Suprapubic skin (tissue), 4 donors: ENCODE data around the gene DIAPH2. TPM values are rescaled to one million over a fixed set of nuclear protein-coding genes. Genes with fewer than 3 reads are reported as not detected.

Experiments
- DNase-seq, 2 donors: peaks; one replicate each; pipeline ENCODE4 v3.0.0-alpha.2; 2019; ENCODE audit warnings: low spot score in 2 of 2
- H3K27ac ChIP-seq: fragments of 200-600 bp; sonication (generic); one replicate; pipeline ENCODE4 v1.5.1; 2019
- H3K27me3 ChIP-seq: fragments of 200-600 bp; sonication (generic); one replicate; pipeline ENCODE4 v1.5.1; 2019
- H3K36me3 ChIP-seq: fragments of 200-600 bp; sonication (generic); one replicate; pipeline ENCODE4 v1.5.1; 2019
- H3K4me1 ChIP-seq: fragments of 200-600 bp; sonication (generic); one replicate; pipeline ENCODE4 v1.5.1; 2019
- H3K4me3 ChIP-seq: fragments of 200-600 bp; sonication (generic); one replicate; pipeline ENCODE4 v1.5.1; 2019; ENCODE audit warnings: mild to moderate bottlenecking
- H3K9me3 ChIP-seq: fragments of 200-600 bp; sonication (generic); one replicate; pipeline ENCODE4 v1.5.1; 2019
- CTCF ChIP-seq, 2 donors: fragments of 200-600 bp in 1 of 2; fragments of 450-650 bp in 1 of 2; sonication (generic) in 1 of 2; IDR thresholded peaks; one replicate each; pipeline ENCODE4 v1.5.1; 2016 to 2019; ENCODE audit warnings: antibody characterized with exemption in 2 of 2, mild to moderate bottlenecking in 1 of 2, moderate library complexity in 1 of 2
- EP300 ChIP-seq: sonication (generic); formaldehyde crosslinking; IDR thresholded peaks from one replicate; pipeline ENCODE4 v1.6.1; 2017; ENCODE audit warnings: antibody characterized with exemption
- POLR2A ChIP-seq, 2 donors: fragments of 450-650 bp; IDR thresholded peaks; one replicate each; pipeline ENCODE4 v1.6.1; 2017; ENCODE audit warnings: antibody characterized with exemption in 2 of 2, mild to moderate bottlenecking in 2 of 2, moderate library complexity in 2 of 2
- POLR2AphosphoS5 ChIP-seq, 3 donors: sonication (generic); formaldehyde crosslinking; IDR thresholded peaks; one replicate each; pipeline ENCODE4 v1.6.1; 2017; ENCODE audit warnings: antibody characterized with exemption in 3 of 3
- WGBS: methylation state at CpG from one replicate; pipeline ENCODE4 v1.1.5; 2018; 5-methylcytosine and 5-hydroxymethylcytosine counted together
- total RNA-seq, 4 donors: library from RNA; depleted of rRNA; stranded (reverse); fragments of >200 nt; gene quantifications; one replicate each; pipeline ENCODE4 v1.1.0, GENCODE V29; 2016

The DIAPH2 gene
- total RNA-seq, 4 donors from 2014 or later, result 17.5 to 38.7 (median 18.6) TPM

GRCh38 chrX:96770315-96770714 lies 85.7 kb downstream of the DIAPH2 start:
- Histone ChIP-seq H3K27me3 (no peaks in the 10 kb centered on the region), H3K9me3 (no peaks in the 10 kb centered on the region), H3K27ac (no peak overlapping the region), H3K4me3 (no peak overlapping the region), H3K4me1 (no peaks in the 10 kb centered on the region), H3K36me3 (no peaks in the 10 kb centered on the region)
- WGBS, result 19% methylated on average over 2 of the region's 2 CpGs
- no peak for DNase-seq
- TF ChIP-seq EP300, result no peak
- no peak for TF ChIP-seq CTCF (IDR thresholded peaks at IDR 0.05)
- TF ChIP-seq POLR2A (IDR thresholded peaks at IDR 0.05), result no peak
- no peak for TF ChIP-seq POLR2AphosphoS5 (IDR thresholded peaks at IDR 0.05)

- Histone ChIP-seq H3K4me1 (no peaks in the 10 kb centered on the region), H3K9me3 (no peaks in the 10 kb centered on the region), H3K27ac (no peak overlapping the region), H3K27me3 (no peaks in the 10 kb centered on the region), H3K4me3 (no peak overlapping the region), H3K36me3 (no peaks in the 10 kb centered on the region)
- WGBS, result 37% methylated on average over 1 of the region's 1 CpG
- no peak for TF ChIP-seq POLR2AphosphoS5 (IDR thresholded peaks at IDR 0.05)
- no peak for DNase-seq
Measured at GRCh38 chrX:96771486-96771885, 86.8 kb downstream of the DIAPH2 start.

DNA sequence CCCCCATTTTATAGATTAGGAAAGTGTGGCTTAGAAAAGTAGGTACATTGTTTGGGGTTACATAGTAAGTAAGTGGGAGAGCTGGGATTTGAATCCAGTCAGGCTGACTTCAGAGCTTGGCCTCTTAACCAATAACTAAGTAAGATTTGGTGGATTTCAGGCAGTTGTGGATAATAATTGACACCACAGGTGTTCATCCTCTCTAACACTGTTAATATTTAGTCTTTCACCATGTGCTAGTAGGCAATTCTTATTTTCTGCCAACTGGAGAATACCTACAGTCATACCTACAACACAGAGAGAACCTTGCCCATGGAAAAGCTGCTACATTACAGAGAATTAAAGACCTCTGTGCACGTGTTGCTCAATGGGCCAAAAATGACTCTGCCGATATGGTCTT lies 89.5 kb downstream of the DIAPH2 start:
- no peaks in the 10 kb centered on the region for H3K27me3 ChIP-seq
- no peak overlapping the region for H3K4me3 ChIP-seq
- WGBS, result 83% methylated on average over 2 of the region's 2 CpGs
- H3K27ac ChIP-seq, result no peak overlapping the region
- no peaks in the 10 kb centered on the region for H3K9me3 ChIP-seq
- H3K4me1 ChIP-seq, result no peaks in the 10 kb centered on the region
- DNase-seq, result no peak
- no peaks in the 10 kb centered on the region for H3K36me3 ChIP-seq
- no peak for TF ChIP-seq POLR2A (IDR thresholded peaks at IDR 0.05)
- TF ChIP-seq EP300, result no peak
- no peak for TF ChIP-seq POLR2AphosphoS5 (IDR thresholded peaks at IDR 0.05)
- TF ChIP-seq CTCF (IDR thresholded peaks at IDR 0.05), result no peak

DNA sequence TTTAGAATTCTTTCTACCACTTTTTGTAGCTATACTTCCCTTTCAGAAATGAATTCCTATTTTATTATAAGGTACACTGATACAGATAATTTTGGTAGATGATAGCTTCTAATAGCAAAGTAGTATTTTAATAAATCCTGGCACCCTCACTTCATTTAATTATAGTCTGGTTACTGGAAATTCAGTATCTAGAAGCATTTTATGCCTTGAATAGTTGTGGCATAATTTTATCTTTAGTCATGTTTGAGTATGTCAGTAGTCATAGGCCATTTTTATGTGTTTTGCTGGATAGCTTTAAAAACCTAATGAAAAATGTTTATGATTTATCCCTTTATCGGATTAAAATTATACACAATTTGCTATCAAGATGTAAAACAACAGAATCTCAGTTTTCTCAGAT lies 92.3 kb downstream of the DIAPH2 start:
- DNase-seq, result no peak
- no peak for TF ChIP-seq EP300
- no peak for TF ChIP-seq POLR2AphosphoS5 (IDR thresholded peaks at IDR 0.05)
- no peak for TF ChIP-seq CTCF (IDR thresholded peaks at IDR 0.05)
- no peak for TF ChIP-seq POLR2A (IDR thresholded peaks at IDR 0.05)
- no peaks in the 10 kb centered on the region for H3K4me1 ChIP-seq
- H3K27me3 ChIP-seq, result no peaks in the 10 kb centered on the region
- H3K9me3 ChIP-seq, result no peaks in the 10 kb centered on the region
- no peak overlapping the region for H3K27ac ChIP-seq
- no peak overlapping the region for H3K4me3 ChIP-seq
- H3K36me3 ChIP-seq, result no peaks in the 10 kb centered on the region
- WGBS, result 97% methylated on average over 1 of the region's 1 CpG

- no peaks in the 10 kb centered on the region for H3K36me3 ChIP-seq
- no peak for DNase-seq
- H3K9me3 ChIP-seq, result no peaks in the 10 kb centered on the region
- TF ChIP-seq POLR2A (IDR thresholded peaks at IDR 0.05) (no peak), POLR2AphosphoS5 (IDR thresholded peaks at IDR 0.05) (no peak), CTCF (IDR thresholded peaks at IDR 0.05) (no peak), EP300 (no peak)
- H3K27ac ChIP-seq, result no peak overlapping the region
- H3K4me3 ChIP-seq, result no peak overlapping the region
- 63% methylated on average over 4 of the region's 4 CpGs for WGBS
- no peaks in the 10 kb centered on the region for H3K4me1 ChIP-seq
- H3K27me3 ChIP-seq, result no peaks in the 10 kb centered on the region
Measured at GRCh38 chrX:96791559-96791958, 106.9 kb downstream of the DIAPH2 start.

- no peaks in the 10 kb centered on the region for H3K27me3 ChIP-seq
- 84% methylated on average over 2 of the region's 2 CpGs for WGBS
- no peak overlapping the region for H3K4me3 ChIP-seq
- H3K9me3 ChIP-seq, result no peaks in the 10 kb centered on the region
- no peaks in the 10 kb centered on the region for H3K4me1 ChIP-seq
- H3K27ac ChIP-seq, result no peak overlapping the region
- DNase-seq, result no peak
- H3K36me3 ChIP-seq, result no peaks in the 10 kb centered on the region
- no peak for TF ChIP-seq POLR2A (IDR thresholded peaks at IDR 0.05)
- no peak for TF ChIP-seq CTCF (IDR thresholded peaks at IDR 0.05)
- TF ChIP-seq POLR2AphosphoS5 (IDR thresholded peaks at IDR 0.05), result no peak
- TF ChIP-seq EP300, result no peak
Measured at GRCh38 chrX:96792047-96792446, 107.4 kb downstream of the DIAPH2 start.
